Subcutaneous adipose tissue (tissue), 4 donors: ENCODE results near the gene ATP8B2. TPM values are rescaled to one million over a fixed set of nuclear protein-coding genes. Genes with fewer than 3 reads are reported as not detected.

ENCODE experiments used
- CTCF ChIP-seq: fragments of 450-650 bp; IDR thresholded peaks from one replicate; pipeline ENCODE4 v1.5.1; 2016; ENCODE audit warnings: low read depth, mild to moderate bottlenecking, control low read depth, antibody characterized with exemption, moderate library complexity
- total RNA-seq, 4 donors: library from RNA; depleted of rRNA; stranded (reverse); fragments of >200 nt; gene quantifications; one replicate each; pipeline ENCODE4 v1.1.0, GENCODE V29; 2016

The ATP8B2 gene
- total RNA-seq, 4 donors from 2014 or later, result 39.6 to 46.5 (median 44.6) TPM

DNA sequence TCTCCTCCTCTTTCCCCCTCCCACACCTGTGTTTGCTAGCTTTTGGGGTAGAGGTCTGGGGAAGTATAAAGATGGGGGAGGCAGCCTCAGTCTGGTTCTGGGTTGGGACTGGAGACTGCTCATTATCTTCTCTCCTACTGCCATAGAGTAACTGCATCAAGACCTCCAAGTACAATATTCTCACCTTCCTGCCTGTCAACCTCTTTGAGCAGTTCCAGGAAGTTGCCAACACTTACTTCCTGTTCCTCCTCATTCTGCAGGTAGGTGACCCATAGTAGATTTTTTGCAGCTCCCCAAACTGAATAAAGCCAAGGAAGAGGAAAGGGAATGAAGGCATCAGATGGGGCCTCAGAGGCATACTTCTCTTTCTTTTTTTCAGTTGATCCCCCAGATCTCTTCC is 5.3 kb downstream of the ATP8B2 start:
- TF ChIP-seq CTCF, result no peak

GRCh38 chr1:154334079-154335024 is 9.0 kb downstream of the ATP8B2 start:
- TF ChIP-seq CTCF, result no peak

DNA sequence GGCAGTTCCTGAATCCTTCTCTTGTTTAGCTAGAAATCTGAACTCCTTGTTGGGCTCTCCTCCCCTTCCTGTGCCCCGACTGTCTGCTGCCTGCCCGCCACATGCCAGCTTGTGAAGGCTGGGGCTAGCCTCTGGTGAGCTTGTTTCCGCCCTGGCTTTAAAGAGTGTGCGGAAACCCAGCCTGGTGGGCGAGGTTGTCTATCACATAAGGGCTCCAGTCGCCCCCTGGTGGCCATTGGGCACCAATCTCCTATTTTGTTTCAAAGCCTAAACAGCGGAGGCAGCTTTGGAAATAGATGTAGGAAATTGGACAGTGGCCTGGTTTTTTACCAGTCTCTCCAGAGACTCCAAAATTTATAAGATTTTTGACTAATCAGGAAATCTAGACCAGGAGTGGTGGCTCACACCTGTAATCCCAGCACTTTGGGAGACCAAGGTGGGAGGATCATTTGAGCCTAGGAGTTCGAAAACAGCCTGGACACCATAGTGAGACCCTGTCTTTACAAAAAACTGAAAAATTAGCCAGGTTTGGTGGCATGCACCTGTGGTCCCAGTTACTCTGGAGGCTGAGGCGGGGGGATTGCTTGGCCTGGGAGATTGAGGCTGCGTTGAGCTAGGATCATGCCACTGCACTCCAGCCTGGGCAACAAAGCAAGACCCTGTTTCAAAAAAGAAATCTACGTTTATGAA is 9.8 kb downstream of the ATP8B2 start:
- TF ChIP-seq CTCF, result no peak

- no peak for TF ChIP-seq CTCF
These were observed 12.0 kb downstream of the ATP8B2 start for GRCh38 chr1:154337253-154337894.

GRCh38 chr1:154338875-154339274 is 13.6 kb downstream of the ATP8B2 start:
- TF ChIP-seq CTCF, result no peak

GRCh38 chr1:154342132-154342531 is 16.8 kb downstream of the ATP8B2 start:
- TF ChIP-seq CTCF, result no peak
